ENCODE data around the gene VANGL2. TPM values are rescaled to one million over a fixed set of nuclear protein-coding genes. Genes with fewer than 3 reads are reported as not detected.
A peak's percentile ranks its signal among the peaks of the same experiment; 100 is the strongest.

Gene VANGL2
- total and polyA plus RNA-seq, 2 experiments from 2014 or later, result 17.7 to 51.3 TPM

- ATAC-seq (no peak; the same call in 2 of the 3 replicates), DNase-seq (ENCODE audit: low spot score) (no peak)
- Histone ChIP-seq H3K36me3 (ENCODE audit: insufficient read depth) (no peaks in the 10 kb centered on the region; the same call in 1 of the 2 replicates), H3K9me2 (ENCODE audit: insufficient read depth) (no peaks in the 10 kb centered on the region), H3K4me3 (no peak overlapping the region), H3F3A (replicated peaks; ENCODE audit: low read depth) (no peaks in the 10 kb centered on the region), H4K20me1 (replicated peaks; ENCODE audit: insufficient read depth) (peaks cover 22% of the 10 kb centered on the region; the same call in 1 of the 2 replicates), H3K4me2 (peak overlapping the region; percentile 25), H3K27me3 (ENCODE audit: insufficient read depth) (no peaks in the 10 kb centered on the region), H3K79me2 (replicated peaks; ENCODE audit: insufficient read depth) (peaks cover 84% of the 10 kb centered on the region), H3K27ac (ENCODE audit: low read depth) (0 out of 2 replicates have a peak overlapping the region, but pooled peaks have one; percentile 50), H2AFZ (no peak overlapping the region), H3K4me1 (ENCODE audit: insufficient read depth) (peaks cover 33% of the 10 kb centered on the region)
- H3K4me1 Mint-ChIP-seq, result peaks cover 64% of the 10 kb centered on the region
- no peak overlapping the region for H3K4me3 Mint-ChIP-seq
- TF ChIP-seq EZH2 (IDR thresholded peaks at IDR 0.05; ENCODE audit: low read depth, unreplicated experiment), result no peak
- TF ChIP-seq, protein P1, sequence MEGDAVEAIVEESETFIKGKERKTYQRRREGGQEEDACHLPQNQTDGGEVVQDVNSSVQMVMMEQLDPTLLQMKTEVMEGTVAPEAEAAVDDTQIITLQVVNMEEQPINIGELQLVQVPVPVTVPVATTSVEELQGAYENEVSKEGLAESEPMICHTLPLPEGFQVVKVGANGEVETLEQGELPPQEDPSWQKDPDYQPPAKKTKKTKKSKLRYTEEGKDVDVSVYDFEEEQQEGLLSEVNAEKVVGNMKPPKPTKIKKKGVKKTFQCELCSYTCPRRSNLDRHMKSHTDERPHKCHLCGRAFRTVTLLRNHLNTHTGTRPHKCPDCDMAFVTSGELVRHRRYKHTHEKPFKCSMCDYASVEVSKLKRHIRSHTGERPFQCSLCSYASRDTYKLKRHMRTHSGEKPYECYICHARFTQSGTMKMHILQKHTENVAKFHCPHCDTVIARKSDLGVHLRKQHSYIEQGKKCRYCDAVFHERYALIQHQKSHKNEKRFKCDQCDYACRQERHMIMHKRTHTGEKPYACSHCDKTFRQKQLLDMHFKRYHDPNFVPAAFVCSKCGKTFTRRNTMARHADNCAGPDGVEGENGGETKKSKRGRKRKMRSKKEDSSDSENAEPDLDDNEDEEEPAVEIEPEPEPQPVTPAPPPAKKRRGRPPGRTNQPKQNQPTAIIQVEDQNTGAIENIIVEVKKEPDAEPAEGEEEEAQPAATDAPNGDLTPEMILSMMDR (conservative IDR thresholded peaks at IDR 0.05; ENCODE audit: low read depth in 2 of 2), result peak; percentile 26 to 36
- H3K27ac Mint-ChIP-seq, result peak overlapping the region; percentile 80
- no peaks in the 10 kb centered on the region for H3K9me3 Mint-ChIP-seq
- peaks cover 17% of the 10 kb centered on the region for H3K36me3 Mint-ChIP-seq (ENCODE audit: low read depth)
- peaks cover 7% of the 10 kb centered on the region for H3K27me3 Mint-ChIP-seq (ENCODE audit: insufficient read depth, low read depth, poor library complexity)
Observed at GRCh38 chr1:160411271-160412027, 11.1 kb downstream of the VANGL2 start.

GRCh38 chr1:160412028-160412362 lies 11.6 kb downstream of the VANGL2 start:
- ATAC-seq (no peak), DNase-seq (ENCODE audit: low spot score) (no peak)
- peaks cover 61% of the 10 kb centered on the region for H3K4me1 Mint-ChIP-seq
- H3K27ac Mint-ChIP-seq, result no peak overlapping the region
- H3K27ac ChIP-seq (ENCODE audit: low read depth), result no peak overlapping the region
- H4K20me1 ChIP-seq (replicated peaks; ENCODE audit: insufficient read depth), result peaks cover 22% of the 10 kb centered on the region
- H3K4me2 ChIP-seq, result no peak overlapping the region
- no peak overlapping the region for H3K4me3 ChIP-seq
- H3K36me3 ChIP-seq (ENCODE audit: insufficient read depth), result no peaks in the 10 kb centered on the region; the same call in 1 of the 2 replicates
- no peak overlapping the region for H2AFZ ChIP-seq
- no peak for TF ChIP-seq ZNF114 (CRISPR knock-in tag; IDR thresholded peaks at IDR 0.05)
- TF ChIP-seq, protein P1 (conservative IDR thresholded peaks at IDR 0.05; ENCODE audit: low read depth in 2 of 2), result no peak
- no peak for TF ChIP-seq NANOG (IDR thresholded peaks at IDR 0.05; ENCODE audit: borderline replicate concordance)
- TF ChIP-seq JUNB (IDR thresholded peaks at IDR 0.05; ENCODE audit: unreplicated experiment), result no peak
- TF ChIP-seq REST (IDR thresholded peaks at IDR 0.05; ENCODE audit: unreplicated experiment), result no peak
- TF ChIP-seq POLR2AphosphoS5 (IDR thresholded peaks at IDR 0.05; ENCODE audit: low read depth), result no peak
- TF ChIP-seq CREB1 (CRISPR knock-in tag; IDR thresholded peaks at IDR 0.05; ENCODE audit: low read depth), result no peak
- TF ChIP-seq EZH2phosphoT487 (IDR thresholded peaks at IDR 0.05; ENCODE audit: unreplicated experiment), result no peak
- TF ChIP-seq STAT1 (IDR thresholded peaks at IDR 0.05; ENCODE audit: unreplicated experiment), result no peak
- no peak for TF ChIP-seq ZNF331 (CRISPR knock-in tag; IDR thresholded peaks at IDR 0.05; ENCODE audit: low read depth)
- no peak for TF ChIP-seq EZH2 (IDR thresholded peaks at IDR 0.05; ENCODE audit: low read depth, unreplicated experiment)
- H3K4me3 Mint-ChIP-seq, result no peak overlapping the region
- H3K79me2 ChIP-seq (replicated peaks; ENCODE audit: insufficient read depth), result peaks cover 79% of the 10 kb centered on the region
- H3K27me3 ChIP-seq (ENCODE audit: insufficient read depth), result no peaks in the 10 kb centered on the region
- H3K9me3 Mint-ChIP-seq, result no peaks in the 10 kb centered on the region
- peaks cover 17% of the 10 kb centered on the region for H3K36me3 Mint-ChIP-seq (ENCODE audit: low read depth)
- H3K9me2 ChIP-seq (ENCODE audit: insufficient read depth), result no peaks in the 10 kb centered on the region
- peaks cover 32% of the 10 kb centered on the region for H3K4me1 ChIP-seq (ENCODE audit: insufficient read depth)
- H3K27me3 Mint-ChIP-seq (ENCODE audit: insufficient read depth, low read depth, poor library complexity), result peaks cover 7% of the 10 kb centered on the region
- H3F3A ChIP-seq (replicated peaks; ENCODE audit: low read depth), result no peaks in the 10 kb centered on the region

Data from GM23338 (cell line).